Stimulated activated naive CD8-positive, alpha-beta T cell treated with anti-CD3 and anti-CD28 coated beads, Interleukin-15, Interleukin-2, amounts not matched to agents 100 U/mL and 50 U/mL, for 24 hours (primary cell): ENCODE measurements around the gene MUC5AC.
A peak's percentile ranks its signal among the peaks of the same experiment; 100 is the strongest.

ENCODE experiments used
- ATAC-seq: fragments of 150-1000 bp; cut with Tn5 transposase; one replicate; pipeline ENCODE4 v1.10.0; 2021
- DNase-seq: peaks from one replicate; pipeline ENCODE4 v3.0.0; 2021

MUC5AC gene

DNA sequence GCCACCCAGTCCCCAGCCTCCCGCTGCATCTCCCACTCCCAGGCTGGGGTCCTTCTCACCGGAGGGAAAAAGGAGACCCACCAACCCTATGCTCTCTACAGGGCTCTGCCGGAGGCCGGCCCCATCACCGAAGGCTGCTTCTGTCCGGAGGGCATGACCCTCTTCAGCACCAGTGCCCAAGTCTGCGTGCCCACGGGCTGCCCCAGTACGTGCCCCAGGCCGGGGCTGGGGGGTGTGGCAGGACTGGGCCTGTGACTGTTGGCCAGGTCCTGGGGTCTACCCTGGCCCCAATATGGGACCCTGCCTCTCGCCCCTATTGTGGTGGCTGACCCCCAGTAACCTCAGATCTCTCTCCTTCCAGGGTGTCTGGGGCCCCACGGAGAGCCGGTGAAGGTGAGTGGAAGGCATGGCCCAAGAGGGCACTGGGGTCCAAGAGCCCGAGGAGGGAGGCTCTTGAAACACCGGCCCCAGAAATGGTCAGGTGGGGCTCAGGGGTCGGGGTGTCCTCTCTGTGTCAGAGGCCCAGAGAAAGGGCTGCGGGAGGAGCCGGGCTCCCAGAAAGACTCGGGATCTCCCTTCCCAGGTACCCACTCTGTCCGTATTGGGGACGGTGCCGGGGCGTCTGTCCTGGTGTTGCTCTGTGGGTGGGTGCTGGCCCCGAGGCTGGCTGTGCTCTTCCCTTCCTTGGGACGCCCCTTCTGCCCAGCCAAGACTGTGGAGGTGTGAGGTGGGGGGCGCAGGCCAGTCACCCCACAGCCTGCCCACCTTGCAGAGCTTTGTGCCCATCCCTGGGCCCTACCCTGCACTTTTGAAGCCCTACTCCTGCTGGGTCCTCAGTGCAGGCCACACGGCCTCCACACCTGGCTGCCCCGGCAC is 39.0 kb downstream of the MUC5AC start:
- ATAC-seq (no peak), DNase-seq (no peak)

DNA sequence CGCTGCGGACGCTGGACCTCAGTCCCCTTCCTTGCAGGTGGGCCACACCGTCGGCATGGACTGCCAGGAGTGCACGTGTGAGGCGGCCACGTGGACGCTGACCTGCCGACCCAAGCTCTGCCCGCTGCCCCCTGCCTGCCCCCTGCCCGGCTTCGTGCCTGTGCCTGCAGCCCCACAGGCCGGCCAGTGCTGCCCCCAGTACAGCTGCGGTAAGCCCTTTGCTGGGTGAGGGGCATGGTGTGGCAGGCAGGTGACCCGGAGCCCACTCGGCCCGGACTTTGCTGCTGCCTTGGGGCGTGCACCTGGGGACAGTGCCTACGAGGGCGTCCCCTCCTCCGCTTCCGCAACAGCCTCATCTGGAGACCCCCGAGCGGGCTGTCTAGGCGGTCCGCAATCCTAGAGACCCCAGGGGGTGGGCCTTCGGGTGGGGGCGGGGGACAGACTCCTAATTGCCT is 39.7 kb downstream of the MUC5AC start:
- ATAC-seq (no peak), DNase-seq (no peak)

DNA sequence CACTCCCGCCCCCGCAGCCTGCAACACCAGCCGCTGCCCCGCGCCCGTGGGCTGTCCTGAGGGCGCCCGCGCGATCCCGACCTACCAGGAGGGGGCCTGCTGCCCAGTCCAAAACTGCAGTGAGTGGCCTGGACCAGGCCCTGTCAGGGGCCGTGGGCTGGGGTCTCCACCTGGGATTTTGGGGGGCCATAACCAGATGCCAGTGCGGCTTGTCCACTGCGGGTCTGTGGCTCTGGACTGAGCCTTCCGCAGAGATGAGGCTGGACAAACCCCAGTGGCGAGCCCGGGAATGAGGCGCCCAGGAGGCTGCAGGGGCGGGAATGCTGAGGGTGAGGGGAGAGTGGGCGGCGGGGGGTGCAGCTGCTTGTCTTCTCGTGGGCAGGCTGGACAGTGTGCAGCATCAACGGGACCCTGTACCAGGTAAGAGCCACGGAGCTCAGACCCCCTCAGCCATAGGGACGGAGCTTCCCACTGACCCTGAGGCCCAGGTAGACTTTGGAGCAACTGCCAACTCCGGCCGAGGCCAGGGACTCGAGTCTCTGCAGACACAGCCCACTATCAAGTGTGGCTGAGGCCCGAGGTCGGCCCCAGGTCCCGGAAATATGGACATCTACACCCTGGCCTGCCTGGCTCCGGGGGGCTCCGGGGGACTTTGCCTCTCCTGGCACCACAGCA is 40.3 kb downstream of the MUC5AC start:
- no peak for ATAC-seq
- DNase-seq = no peak

DNA sequence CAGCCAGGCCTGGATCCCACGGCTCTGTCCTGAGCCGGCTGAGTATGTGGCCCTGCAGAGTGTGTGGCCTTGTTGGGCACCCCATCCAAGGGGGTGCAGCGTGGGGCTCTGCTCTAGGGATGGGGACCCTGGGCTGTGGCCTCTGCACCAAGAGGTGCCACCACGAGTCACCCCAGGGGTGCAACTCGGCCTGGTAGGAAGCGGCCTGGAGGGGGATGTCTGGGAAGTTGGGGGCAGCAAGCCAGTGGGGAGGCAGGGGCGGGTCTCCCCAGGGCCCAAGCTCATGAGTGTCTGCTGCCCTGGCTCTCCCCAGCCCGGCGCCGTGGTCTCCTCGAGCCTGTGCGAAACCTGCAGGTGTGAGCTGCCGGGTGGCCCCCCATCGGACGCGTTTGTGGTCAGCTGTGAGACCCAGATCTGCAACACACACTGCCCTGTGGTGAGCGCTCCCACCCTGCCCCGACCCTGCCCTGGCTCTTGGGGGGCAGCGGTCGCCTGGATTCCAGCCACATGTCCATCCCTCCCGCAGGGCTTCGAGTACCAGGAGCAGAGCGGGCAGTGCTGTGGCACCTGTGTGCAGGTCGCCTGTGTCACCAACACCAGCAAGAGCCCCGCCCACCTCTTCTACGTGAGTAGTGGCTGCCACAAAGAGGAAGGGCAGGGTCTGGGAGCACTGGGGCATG is 40.9 kb downstream of the MUC5AC start:
- no peak for ATAC-seq

DNA sequence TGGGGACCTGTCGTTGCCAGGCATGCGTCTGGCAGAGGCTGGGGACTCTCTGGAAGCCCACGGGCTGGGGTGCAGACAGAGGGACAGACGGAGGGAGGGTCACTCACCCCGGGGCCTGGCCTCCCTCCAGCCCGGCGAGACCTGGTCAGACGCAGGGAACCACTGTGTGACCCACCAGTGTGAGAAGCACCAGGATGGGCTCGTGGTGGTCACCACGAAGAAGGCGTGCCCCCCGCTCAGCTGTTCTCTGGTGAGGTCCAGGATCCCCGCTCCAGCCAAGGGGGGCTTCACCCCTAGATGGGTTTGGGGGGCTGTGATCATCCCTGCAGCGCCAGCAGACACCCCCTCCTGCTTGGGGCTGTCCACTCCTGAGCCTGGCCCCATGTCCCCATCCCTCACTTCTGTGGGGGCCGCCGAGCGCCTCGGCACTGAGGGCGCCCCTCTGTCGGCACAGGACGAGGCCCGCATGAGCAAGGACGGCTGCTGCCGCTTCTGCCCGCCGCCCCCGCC is 41.5 kb downstream of the MUC5AC start:
- no peak for ATAC-seq
- DNase-seq = no peak

More for the DNA sequence above, 40.9 kb downstream of the MUC5AC start:
- no peak for DNase-seq

DNA sequence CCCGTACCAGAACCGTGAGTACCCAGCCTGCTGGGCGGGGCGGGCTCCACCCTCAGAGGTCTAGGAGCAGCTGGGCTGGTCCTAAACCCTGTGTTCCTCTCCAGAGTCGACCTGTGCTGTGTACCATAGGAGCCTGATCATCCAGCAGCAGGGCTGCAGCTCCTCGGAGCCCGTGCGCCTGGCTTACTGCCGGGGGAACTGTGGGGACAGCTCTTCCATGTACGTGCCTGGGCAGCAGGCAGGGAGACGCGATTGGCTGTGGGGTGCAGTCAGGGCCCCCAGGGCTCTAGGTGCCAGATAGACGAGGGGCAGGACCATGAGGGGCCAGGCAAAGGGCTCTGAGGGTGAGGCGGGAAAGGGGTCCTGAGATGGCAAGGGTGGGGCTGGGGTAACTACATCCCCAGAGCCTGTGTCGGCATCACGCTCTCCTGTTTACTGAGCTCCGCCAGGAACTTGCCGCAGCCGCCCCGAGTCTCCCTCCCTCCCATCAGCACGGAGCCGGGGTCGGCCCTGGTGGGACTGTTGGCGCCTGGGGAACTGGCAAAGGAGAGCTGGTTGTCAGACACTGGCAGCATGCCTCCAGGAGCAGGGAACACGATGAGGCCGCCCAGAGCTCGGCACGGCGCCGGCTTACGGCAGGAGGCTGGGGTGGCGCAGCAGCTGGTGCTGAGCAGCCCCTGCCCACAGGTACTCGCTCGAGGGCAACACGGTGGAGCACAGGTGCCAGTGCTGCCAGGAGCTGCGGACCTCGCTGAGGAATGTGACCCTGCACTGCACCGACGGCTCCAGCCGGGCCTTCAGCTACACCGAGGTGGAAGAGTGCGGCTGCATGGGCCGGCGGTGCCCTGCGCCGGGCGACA is 42.2 kb downstream of the MUC5AC start:
- ATAC-seq = no peak
- DNase-seq = no peak

DNA sequence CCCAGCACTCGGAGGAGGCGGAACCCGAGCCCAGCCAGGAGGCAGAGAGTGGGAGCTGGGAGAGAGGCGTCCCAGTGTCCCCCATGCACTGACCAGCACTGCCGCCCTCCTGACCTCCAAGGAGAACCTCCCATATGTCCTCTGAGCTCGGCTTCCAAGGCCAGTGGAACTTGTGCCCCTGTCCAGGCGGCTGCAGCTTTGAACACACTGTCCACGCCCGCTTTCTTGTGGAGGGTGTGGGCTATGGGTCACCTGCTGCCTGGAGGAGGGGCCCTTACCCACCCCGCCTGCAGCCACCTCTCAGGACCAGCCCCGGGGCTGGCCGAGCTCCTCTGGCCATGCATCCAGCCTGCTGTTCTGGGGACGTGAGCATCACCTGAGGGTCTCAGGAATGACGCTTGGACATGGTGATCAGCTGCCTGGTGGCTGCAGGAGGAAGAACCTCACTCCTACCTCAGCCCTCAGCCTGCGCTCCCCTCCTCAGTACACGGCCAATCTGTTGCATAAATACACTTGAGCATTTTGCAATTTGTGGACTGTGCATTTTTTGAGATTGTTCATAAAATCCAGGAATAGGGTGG is 42.9 kb downstream of the MUC5AC start:
- DNase-seq (no peak), ATAC-seq (no peak)

DNA sequence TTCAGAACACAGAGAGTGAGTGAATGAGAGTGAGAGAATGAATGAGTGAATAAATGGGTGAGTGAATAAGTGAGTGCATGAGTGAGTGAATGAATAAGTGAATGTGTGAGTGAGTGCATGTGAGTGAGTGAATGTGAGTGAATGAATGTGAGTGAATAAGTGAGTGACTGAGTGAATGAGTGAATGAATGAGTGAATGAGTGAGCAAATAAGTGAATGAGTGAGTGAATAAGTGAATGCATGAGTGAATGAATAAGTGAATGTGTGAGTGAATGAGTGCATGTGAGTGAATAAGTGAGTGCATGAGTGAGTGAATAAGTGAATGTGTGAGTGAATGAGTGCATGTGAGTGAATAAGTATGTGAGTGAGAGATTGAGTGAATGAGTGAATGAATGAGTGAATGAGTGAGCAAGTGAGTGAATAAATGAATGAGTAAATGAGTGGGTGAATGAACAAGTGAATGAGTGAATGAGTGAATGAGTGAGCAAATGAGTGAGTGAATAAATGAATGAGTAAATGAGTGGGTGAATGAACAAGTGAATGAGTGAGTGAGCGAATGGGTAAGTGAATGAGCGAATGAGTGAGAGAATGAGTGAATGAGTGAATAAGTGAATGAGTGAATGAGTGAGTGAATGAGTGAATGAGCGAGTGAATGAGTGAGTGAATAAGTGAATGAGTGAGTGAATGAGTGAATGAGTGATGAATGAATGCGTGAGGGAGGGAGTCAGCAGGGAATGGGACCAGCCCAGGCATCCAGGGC is 43.8 kb downstream of the MUC5AC start:
- DNase-seq = no peak
- ATAC-seq = no peak

DNA sequence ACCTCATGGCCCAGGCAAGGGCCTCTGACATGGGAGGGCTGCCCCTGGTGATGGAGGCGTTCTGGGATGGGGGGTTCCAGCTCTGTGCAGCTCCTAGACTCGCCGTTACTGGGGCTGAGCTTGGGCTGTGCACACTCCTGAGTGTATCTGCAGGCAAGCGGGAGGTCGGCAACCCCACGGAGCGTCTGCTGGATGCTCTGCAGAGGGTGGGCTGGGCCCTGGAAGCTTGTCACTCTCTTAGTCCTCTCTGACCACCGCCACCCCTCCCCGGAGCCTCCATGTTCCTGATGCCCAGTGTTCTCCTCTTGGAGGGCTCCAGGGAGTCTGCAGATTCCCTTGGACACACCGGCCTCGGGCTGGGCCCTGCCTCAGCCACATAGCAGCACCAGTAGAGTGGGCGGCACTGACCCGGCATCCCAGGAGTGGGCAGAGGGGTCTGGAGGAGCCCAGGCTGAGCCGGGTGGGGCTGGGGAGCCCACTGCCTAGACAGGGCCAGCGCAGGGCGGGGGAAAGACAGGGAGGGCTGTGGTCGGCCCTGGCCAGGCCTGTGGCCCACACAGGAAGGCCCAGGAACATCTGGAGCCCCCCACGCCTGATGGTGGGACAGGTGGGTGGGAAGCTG is 44.5 kb downstream of the MUC5AC start:
- ATAC-seq = no peak
- DNase-seq = peak; percentile 25

DNA sequence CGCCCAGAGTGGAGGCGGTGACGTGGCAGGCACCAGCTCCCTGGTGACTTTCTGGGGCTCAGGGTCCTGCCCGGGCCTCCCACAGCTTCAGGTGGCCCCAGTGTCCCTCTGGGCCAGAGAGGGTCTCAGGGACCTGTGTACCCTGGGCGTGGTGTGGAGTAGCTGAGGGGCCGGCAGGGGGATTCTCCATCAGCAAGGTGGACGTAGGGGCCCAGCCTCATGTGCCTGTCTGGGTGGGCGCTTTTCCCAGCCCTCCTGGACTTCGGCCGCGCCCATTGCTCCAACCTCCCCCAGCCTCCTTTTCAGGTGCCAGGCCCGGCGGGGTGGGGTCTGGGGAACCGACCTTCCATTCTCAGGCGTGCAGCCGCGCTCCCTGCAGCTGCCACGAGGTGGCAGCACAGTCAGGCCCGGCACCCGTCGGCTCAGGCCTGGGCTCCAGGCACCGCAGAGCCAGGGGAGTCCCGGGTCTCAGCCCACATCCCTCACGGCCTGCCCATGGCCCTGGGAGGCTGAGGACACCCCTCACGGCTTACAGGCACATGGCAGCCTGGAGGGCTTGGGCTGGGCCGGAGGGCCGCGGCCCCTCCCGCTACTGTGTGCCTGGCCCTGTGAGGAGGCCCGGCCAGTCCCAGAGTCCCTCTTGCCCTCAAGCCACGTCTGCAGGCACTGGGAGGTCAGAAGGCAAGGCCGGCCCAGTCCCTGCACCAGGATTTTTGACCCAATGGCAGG is 45.2 kb downstream of the MUC5AC start:
- ATAC-seq = peak; percentile 65
- DNase-seq = peak; percentile 76

DNA sequence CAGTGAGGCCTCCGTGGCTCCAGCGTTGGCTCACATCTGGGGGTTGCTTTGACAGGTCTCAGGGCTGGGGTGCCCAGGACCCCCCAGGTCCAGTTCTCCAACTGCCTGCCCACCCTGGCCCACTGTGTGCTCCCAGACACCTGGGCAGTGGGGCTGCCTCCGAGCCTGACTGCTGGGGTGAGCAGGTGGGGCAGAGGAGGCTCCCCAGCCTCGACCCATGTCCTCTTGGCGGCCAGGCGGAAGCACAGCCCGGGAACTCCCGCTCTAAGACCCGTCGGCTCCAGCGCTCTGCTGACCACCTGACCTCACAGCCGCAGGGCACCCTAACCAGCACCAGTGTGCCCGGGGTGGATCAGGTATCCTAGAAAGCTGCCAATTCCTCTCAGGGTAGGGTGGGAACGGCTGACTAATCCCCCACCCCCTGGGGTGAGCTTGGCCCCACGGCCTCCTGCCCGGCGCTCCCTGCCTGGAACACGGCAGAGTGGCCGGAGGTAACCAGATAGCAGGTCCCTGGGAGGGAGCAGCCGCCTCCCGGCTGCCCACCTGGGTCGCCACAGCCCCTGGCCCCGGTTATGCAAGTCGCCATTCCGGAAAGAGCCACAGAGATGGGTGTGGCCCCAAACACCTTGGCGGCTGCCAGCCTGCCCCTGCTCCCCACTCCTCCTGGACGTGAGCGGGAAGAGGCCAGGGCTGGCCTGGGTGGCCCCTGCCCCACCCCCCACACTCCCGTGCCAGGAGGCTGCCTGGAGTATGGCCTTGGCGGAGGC is 45.9 kb downstream of the MUC5AC start:
- DNase-seq (no peak), ATAC-seq (no peak)

DNA sequence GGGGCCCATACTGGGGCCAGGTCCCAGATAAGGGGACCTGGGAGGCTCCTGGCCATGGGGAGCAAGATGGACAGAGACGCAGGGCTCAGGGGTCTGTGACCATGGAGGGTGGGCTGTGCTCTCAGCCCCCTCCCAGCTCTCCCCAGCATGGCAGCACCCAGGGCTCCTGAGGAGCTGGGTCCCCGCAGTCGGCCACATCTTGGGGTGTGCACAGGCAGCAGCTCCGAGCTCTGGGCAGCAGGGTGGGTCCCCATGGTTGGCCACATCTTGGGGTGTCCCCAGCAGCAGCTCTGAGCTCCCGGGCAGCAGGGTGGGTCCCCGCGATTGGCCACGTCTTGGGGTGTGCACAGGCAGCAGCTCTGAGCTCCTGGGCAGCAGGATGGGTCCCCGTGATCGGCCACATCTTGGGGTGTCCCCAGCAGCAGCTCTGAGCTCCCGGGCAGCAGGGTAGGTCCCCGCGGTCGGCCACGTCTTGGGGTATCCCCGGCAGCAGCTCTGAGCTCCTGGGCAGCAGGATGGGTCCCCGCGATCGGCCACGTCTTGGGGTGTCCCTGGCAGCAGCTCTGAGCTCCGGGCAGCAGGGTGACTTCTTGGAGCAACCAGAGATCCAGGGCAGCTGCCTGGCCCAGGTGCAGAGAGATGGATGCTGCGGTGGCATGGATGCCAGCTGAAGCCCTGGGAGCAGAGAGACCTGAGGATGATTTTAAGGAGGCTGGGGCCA is 46.8 kb downstream of the MUC5AC start:
- DNase-seq (no peak), ATAC-seq (no peak)

DNA sequence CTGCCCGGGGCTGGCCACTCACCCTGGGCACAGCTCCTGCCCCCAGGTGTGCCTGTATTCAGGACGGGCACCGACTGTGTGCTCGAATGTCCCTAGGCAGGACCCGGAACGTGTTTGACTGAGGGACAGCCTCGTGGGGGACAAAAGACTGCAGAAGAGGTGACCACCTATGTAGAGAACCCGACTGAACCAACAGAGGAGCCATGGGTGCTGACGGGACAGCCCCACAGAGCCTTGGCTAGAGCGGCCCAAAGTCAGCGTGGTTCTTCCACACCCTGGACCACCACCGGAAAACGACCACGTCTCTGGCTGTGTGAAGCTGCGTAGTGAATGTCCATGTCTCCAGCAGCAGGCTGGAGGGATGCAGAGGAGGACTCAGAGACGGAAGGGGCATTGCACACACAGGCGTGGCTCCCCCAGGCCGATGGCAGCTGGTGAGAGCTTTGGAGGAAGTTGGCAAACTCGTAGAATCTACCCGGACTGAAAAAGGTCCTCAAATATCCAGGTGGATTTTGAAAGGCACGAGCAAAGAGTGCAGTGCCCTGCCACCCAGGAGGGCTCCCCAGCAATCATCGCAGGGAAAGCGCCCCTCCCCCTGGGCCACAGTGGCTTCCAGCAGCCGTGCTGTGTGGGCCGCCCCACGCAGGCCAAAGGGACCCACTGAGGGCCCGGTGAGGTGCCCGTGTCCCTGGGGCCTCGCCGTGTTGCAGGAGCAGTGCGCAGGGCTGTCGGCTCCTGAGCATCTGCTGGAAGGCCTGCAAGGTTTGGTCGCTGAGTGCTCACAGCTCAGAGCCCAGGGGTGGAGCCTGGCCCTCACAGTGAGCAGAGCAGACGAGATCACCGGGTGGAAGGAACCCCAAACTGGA is 47.6 kb downstream of the MUC5AC start:
- ATAC-seq = no peak
- no peak for DNase-seq

DNA sequence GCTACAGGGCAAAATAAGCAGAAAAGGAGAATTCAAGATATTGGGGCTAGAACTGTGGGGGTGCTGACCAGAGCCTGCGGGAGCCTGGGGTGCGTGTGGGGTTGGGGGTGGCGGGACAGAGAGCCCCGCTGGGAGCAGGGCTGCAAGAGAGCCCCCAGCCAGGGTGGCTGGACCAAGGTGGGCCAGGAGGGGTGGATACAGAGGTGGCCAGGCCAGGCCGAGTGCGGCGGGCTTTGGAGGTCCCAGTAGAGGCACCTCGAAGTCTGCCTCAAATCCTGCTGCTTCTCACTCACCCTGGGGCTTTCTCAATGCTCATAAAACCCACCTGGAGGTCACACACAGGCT is 48.2 kb downstream of the MUC5AC start:
- no peak for ATAC-seq
- no peak for DNase-seq

DNA sequence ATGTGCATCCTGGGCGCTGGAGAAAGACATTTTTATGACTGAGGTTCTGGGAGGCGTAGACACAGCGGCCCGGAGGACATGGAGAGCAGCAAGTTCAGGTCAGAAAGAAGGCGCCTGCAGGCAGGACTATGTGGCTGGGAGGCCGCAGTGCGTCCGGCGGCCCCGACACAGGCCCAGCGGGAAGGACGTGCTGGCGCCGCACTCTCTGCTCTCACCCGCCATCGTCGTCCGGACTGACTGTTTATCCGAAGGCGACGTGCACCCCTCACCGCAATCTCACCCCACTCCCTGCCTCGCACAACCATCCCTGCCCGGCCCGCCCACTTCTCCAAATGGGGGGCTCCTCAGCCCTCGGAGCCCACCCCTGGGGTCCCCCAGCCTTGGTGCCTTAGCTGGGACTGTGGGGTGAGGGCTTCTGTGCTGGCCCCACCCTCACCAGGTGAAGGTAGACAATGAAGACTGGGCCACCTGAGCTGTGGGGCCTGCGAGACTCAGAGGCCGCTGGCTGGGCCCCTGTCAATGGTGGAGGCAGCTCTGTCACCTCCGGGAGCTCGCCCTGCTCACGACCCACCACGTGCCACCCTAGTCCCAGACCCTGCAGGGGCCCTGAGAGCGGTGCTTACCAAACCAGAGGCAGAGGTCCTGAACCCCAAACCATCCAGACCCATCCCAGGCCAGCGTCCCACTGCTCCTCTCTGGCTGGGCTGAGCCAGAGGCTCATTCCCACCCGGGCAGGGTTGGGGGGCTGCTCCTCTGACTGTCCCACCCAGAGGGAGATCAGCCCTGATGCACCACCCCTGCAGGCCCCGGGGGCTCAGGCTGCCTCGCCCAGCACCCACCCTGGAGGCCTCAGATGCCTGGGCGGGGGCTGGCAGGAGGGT is 48.9 kb downstream of the MUC5AC start:
- no peak for DNase-seq
- ATAC-seq = no peak
